Mesendoderm (in vitro differentiated cells): Measurements from ENCODE around the gene PELI3.

Experiments used
- DNase-seq: peaks from one replicate; pipeline ENCODE4 v3.0.0; 2013
- H2AK5ac ChIP-seq: 2 replicates; pipeline ENCODE4 v1.6.1; 2013; ENCODE audit warnings: low read length, inconsistent platforms
- H2BK120ac ChIP-seq: 2 replicates; pipeline ENCODE4 v1.6.1; 2013; ENCODE audit warnings: low read depth, mild to moderate bottlenecking, low read length, moderate library complexity, mixed read lengths
- H2BK15ac ChIP-seq: replicated peaks from 2 replicates; pipeline ENCODE4 v1.6.1; 2013; ENCODE audit warnings: low read depth, mild to moderate bottlenecking, moderate library complexity
- H2BK5ac ChIP-seq: 2 replicates; pipeline ENCODE4 v1.6.1; 2013; ENCODE audit warnings: low read length, inconsistent platforms
- H3K18ac ChIP-seq: 2 replicates; pipeline ENCODE4 v1.6.1; 2013; ENCODE audit warnings: mild to moderate bottlenecking, low read length, mixed read lengths
- H3K23ac ChIP-seq: one replicate; pipeline ENCODE4 v1.6.1; 2013; ENCODE audit warnings: low read length
- H3K27ac ChIP-seq: 2 replicates; pipeline ENCODE4 v1.5.1; 2013; ENCODE audit warnings: low read depth, mild to moderate bottlenecking, inconsistent platforms, low read length, moderate library complexity
- H3K27me3 ChIP-seq: 2 replicates; pipeline ENCODE4 v1.6.1; 2013; ENCODE audit warnings: low read length, control low read depth, mild to moderate bottlenecking, inconsistent platforms; ENCODE audit not compliant: insufficient read depth, poor library complexity
- H3K36me3 ChIP-seq: 2 replicates; pipeline ENCODE4 v1.6.1; 2013; ENCODE audit warnings: low read length, inconsistent platforms; ENCODE audit not compliant: control insufficient read depth, insufficient read depth
- H3K4ac ChIP-seq: one replicate; pipeline ENCODE4 v1.6.1; 2013; ENCODE audit warnings: low read depth, mild to moderate bottlenecking, low read length, moderate library complexity
- H3K4me1 ChIP-seq: 2 replicates; pipeline ENCODE4 v1.6.1; 2013; ENCODE audit warnings: low read depth, low read length, inconsistent platforms; ENCODE audit not compliant: control insufficient read depth
- H3K4me2 ChIP-seq: 2 replicates; pipeline ENCODE4 v1.6.1; 2013; ENCODE audit warnings: low read length
- H3K4me3 ChIP-seq: 2 replicates; pipeline ENCODE4 v1.5.1; 2013; ENCODE audit warnings: mild to moderate bottlenecking, low read length
- H3K56ac ChIP-seq: one replicate; pipeline ENCODE4 v1.6.1; 2013; ENCODE audit warnings: low read length
- H3K79me1 ChIP-seq: 2 replicates; pipeline ENCODE4 v1.6.1; 2013; ENCODE audit warnings: low read length, inconsistent platforms
- H3K79me2 ChIP-seq: 2 replicates; pipeline ENCODE4 v1.6.1; 2013; ENCODE audit warnings: mild to moderate bottlenecking, low read length; ENCODE audit not compliant: control insufficient read depth, insufficient read depth
- H3K9ac ChIP-seq: 2 replicates; pipeline ENCODE4 v1.6.1; 2013; ENCODE audit warnings: low read length, inconsistent platforms
- H4K5ac ChIP-seq: one replicate; pipeline ENCODE4 v1.6.1; 2013; ENCODE audit warnings: low read length
- H4K8ac ChIP-seq: one replicate; pipeline ENCODE4 v1.6.1; 2013; ENCODE audit warnings: low read depth, mild to moderate bottlenecking, control low read depth, low read length, moderate library complexity
- WGBS: extraction: QIAGEN DNeasy Blood & Tissue Kit; methylation state at CpG from one replicate; pipeline ENCODE4 v1.1.7; 2013; ENCODE audit warnings: low lambda C conversion rate, missing lambda C conversion rate; ENCODE audit not compliant: insufficient coverage; ENCODE audit errors: extremely low coverage; 5-methylcytosine and 5-hydroxymethylcytosine counted together

Gene PELI3

GRCh38 chr11:66451663-66452062 is 15.0 kb upstream of the PELI3 start:
- no peak overlapping the region for H2BK15ac ChIP-seq
- no peak overlapping the region for H2AK5ac ChIP-seq
- H2BK120ac ChIP-seq: no peak overlapping the region
- no peak overlapping the region for H3K18ac ChIP-seq
- no peak overlapping the region for H3K9ac ChIP-seq
- H3K23ac ChIP-seq: no peak overlapping the region
- no peak overlapping the region for H4K5ac ChIP-seq
- H3K79me1 ChIP-seq: no peaks in the 10 kb centered on the region
- H4K8ac ChIP-seq: no peak overlapping the region
- H3K4me2 ChIP-seq: no peak overlapping the region
- no peak overlapping the region for H3K4ac ChIP-seq
- no peaks in the 10 kb centered on the region for H3K79me2 ChIP-seq
- no peak overlapping the region for H3K4me3 ChIP-seq
- no peak for DNase-seq
- no peak overlapping the region for H3K27ac ChIP-seq
- no peaks in the 10 kb centered on the region for H3K36me3 ChIP-seq
- no peaks in the 10 kb centered on the region for H3K27me3 ChIP-seq
- H2BK5ac ChIP-seq: no peak overlapping the region
- no CpG with 5 or more reads among the region's 4 CpGs for WGBS
- H3K4me1 ChIP-seq: no peaks in the 10 kb centered on the region
- H3K56ac ChIP-seq: no peak overlapping the region

- Histone ChIP-seq H3K27ac (no peak overlapping the region), H2BK120ac (no peak overlapping the region), H3K27me3 (no peaks in the 10 kb centered on the region), H2BK5ac (no peak overlapping the region), H3K79me1 (no peaks in the 10 kb centered on the region), H3K18ac (no peak overlapping the region), H3K4ac (no peak overlapping the region), H3K79me2 (no peaks in the 10 kb centered on the region), H3K4me1 (no peaks in the 10 kb centered on the region), H3K36me3 (no peaks in the 10 kb centered on the region), H3K56ac (no peak overlapping the region), H2AK5ac (no peak overlapping the region), H4K8ac (no peak overlapping the region), H4K5ac (no peak overlapping the region), H2BK15ac (no peak overlapping the region), H3K9ac (no peak overlapping the region), H3K4me3 (no peak overlapping the region), H3K23ac (no peak overlapping the region), H3K4me2 (no peak overlapping the region)
- no peak for DNase-seq
- WGBS: no CpG with 5 or more reads among the region's 6 CpGs
These were observed 12.5 kb upstream of the PELI3 start for GRCh38 chr11:66454247-66454646.

- Histone ChIP-seq H3K9ac (no peak overlapping the region), H2BK5ac (no peak overlapping the region), H3K79me2 (no peaks in the 10 kb centered on the region), H3K23ac (no peak overlapping the region), H3K4ac (no peak overlapping the region), H3K27ac (no peak overlapping the region), H3K4me3 (no peak overlapping the region), H2BK120ac (no peak overlapping the region), H4K5ac (no peak overlapping the region), H3K4me1 (no peaks in the 10 kb centered on the region), H3K4me2 (no peak overlapping the region), H3K18ac (no peak overlapping the region), H3K79me1 (no peaks in the 10 kb centered on the region), H2AK5ac (no peak overlapping the region), H3K27me3 (no peaks in the 10 kb centered on the region), H3K36me3 (no peaks in the 10 kb centered on the region), H3K56ac (no peak overlapping the region), H2BK15ac (no peak overlapping the region), H4K8ac (no peak overlapping the region)
- WGBS: no CpG with 5 or more reads among the region's 3 CpGs
- no peak for DNase-seq
These were observed 11.9 kb upstream of the PELI3 start for GRCh38 chr11:66454828-66455227.

- no peak overlapping the region for H3K4ac ChIP-seq
- no CpG with 5 or more reads among the region's 6 CpGs for WGBS
- H2BK5ac ChIP-seq: no peak overlapping the region
- H2BK120ac ChIP-seq: no peak overlapping the region
- no peak overlapping the region for H4K8ac ChIP-seq
- no peak overlapping the region for H3K4me3 ChIP-seq
- no peak overlapping the region for H3K9ac ChIP-seq
- no peaks in the 10 kb centered on the region for H3K4me1 ChIP-seq
- no peak overlapping the region for H2AK5ac ChIP-seq
- no peak overlapping the region for H3K18ac ChIP-seq
- H4K5ac ChIP-seq: no peak overlapping the region
- H2BK15ac ChIP-seq: no peak overlapping the region
- H3K56ac ChIP-seq: no peak overlapping the region
- H3K79me1 ChIP-seq: no peaks in the 10 kb centered on the region
- DNase-seq: no peak
- H3K79me2 ChIP-seq: no peaks in the 10 kb centered on the region
- no peaks in the 10 kb centered on the region for H3K27me3 ChIP-seq
- no peak overlapping the region for H3K23ac ChIP-seq
- no peaks in the 10 kb centered on the region for H3K36me3 ChIP-seq
- no peak overlapping the region for H3K27ac ChIP-seq
- H3K4me2 ChIP-seq: no peak overlapping the region
These were observed 8.9 kb upstream of the PELI3 start for GRCh38 chr11:66457826-66458225.

GRCh38 chr11:66459138-66459778 is 7.4 kb upstream of the PELI3 start:
- Histone ChIP-seq H2BK120ac (no peak overlapping the region), H3K4ac (no peak overlapping the region), H3K79me1 (no peaks in the 10 kb centered on the region), H3K4me2 (no peak overlapping the region), H3K4me1 (no peaks in the 10 kb centered on the region), H2AK5ac (no peak overlapping the region), H3K36me3 (no peaks in the 10 kb centered on the region), H3K4me3 (no peak overlapping the region), H3K56ac (no peak overlapping the region), H4K8ac (no peak overlapping the region), H2BK5ac (no peak overlapping the region), H3K23ac (no peak overlapping the region), H3K27ac (no peak overlapping the region), H2BK15ac (no peak overlapping the region), H3K18ac (no peak overlapping the region), H3K9ac (no peak overlapping the region), H4K5ac (no peak overlapping the region), H3K79me2 (no peaks in the 10 kb centered on the region), H3K27me3 (no peaks in the 10 kb centered on the region)
- DNase-seq: no peak
- WGBS: no CpG with 5 or more reads among the region's 5 CpGs

- Histone ChIP-seq H2BK120ac (no peak overlapping the region), H3K4me1 (peaks cover 2% of the 10 kb centered on the region), H3K9ac (no peak overlapping the region), H3K4me2 (no peak overlapping the region), H3K36me3 (no peaks in the 10 kb centered on the region), H3K4me3 (no peak overlapping the region), H2AK5ac (no peak overlapping the region), H3K27ac (no peak overlapping the region), H3K23ac (no peak overlapping the region), H2BK5ac (no peak overlapping the region), H4K5ac (no peak overlapping the region), H3K4ac (no peak overlapping the region), H4K8ac (no peak overlapping the region), H3K79me1 (no peaks in the 10 kb centered on the region), H3K27me3 (no peaks in the 10 kb centered on the region), H3K56ac (no peak overlapping the region), H3K79me2 (no peaks in the 10 kb centered on the region), H2BK15ac (no peak overlapping the region), H3K18ac (no peak overlapping the region)
- no peak for DNase-seq
These were observed 4.7 kb upstream of the PELI3 start for GRCh38 chr11:66462010-66462409.
